ENCODE measurements around the gene YPEL1.
"Not testable (repeated sequence)": the region's sequence is repeated elsewhere in the genome, so short reads cannot be mapped to it uniquely, and the experiment has no call there.

The YPEL1 gene

DNA sequence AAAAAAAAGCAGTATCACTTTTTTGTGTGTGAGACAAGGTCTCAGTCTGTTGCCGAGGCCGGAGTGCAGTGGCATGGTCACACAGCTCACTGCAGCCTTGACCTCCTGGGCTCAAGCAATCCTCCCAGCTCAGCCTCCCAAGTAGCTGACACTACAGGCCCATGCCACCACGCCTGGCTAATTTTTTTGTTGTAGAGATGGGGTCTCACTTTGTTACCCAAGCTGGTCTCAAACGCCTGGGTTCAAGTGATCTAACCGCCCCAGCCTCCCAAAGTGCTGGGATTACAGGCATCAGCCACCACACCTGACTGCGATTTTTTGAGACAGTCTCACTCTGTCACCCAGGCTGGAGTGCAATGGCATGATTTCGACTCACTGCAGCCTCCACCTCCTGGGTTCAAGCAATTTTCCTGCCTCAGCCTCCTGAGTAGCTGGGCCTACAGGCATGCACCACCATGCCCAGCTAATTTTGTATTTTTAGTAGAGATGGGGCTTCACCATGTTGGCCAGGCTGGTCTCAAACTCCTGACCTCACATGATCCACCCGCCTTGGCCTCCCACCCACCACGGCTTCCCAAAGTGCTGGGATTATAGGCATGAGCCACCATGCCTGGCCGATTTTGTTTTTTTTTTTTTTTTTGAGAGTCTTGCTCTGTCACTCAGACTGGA lies 15.3 kb downstream of the YPEL1 start:
- DNase-seq: not testable (repeated sequence)

DNA sequence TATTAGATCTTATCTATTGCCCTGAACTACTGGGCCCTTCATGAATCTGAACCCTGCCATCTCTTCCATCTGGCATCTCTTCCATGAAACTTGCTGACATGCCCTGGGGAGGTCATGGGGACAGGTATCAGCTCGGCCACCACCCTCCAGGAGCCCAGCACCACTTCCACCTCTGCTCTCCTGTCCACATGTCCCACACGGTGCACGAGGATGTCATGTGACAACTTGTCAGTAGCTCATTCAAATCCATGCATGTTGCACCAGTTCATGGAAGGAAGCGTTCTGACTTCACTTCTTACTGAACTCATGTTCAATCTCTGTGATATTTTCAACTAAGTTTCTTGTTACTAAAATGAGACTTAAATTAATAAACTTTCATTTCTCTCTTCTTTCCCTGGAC lies 16.6 kb downstream of the YPEL1 start:
- DNase-seq: no peak

DNA sequence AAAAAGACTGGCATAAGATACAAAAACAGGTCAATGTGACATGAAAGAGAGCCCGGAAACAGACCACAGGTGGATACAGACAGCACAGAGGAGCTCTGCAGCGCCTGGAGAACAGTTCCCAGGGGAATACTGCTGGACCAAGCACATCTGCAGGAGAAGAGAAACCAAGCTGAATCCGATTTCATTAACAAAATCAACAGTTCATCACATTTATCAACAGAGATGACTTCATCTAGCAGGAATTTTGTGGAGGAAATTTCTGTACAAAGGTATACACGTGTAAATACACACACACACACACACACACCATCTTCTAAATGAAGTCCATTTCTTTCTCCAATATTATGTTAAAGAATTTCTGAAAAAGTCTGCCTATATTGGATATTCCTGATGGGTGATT lies 17.1 kb downstream of the YPEL1 start:
- no peak for DNase-seq

GRCh38 chr22:21716395-21717122 lies 19.0 kb downstream of the YPEL1 start:
- DNase-seq: not testable (repeated sequence)

DNA sequence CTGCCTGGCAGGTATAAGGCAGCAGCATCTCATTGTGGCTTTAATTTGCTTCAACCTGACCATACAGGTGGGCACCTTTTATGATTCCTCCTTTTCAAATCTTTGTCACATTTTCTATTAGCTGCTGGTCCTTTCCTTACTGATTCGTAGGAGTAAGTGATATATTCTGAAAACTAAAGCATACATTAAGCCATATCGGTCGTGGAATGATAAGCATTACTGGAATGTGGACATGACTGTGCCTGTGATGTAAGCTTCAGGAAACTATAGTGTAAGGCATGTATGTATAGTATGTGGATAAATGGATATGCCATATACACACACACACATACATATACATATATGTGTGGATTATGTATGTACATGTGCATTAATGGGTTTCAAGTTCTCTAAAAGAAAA lies 20.8 kb downstream of the YPEL1 start:
- no peak for DNase-seq

DNA sequence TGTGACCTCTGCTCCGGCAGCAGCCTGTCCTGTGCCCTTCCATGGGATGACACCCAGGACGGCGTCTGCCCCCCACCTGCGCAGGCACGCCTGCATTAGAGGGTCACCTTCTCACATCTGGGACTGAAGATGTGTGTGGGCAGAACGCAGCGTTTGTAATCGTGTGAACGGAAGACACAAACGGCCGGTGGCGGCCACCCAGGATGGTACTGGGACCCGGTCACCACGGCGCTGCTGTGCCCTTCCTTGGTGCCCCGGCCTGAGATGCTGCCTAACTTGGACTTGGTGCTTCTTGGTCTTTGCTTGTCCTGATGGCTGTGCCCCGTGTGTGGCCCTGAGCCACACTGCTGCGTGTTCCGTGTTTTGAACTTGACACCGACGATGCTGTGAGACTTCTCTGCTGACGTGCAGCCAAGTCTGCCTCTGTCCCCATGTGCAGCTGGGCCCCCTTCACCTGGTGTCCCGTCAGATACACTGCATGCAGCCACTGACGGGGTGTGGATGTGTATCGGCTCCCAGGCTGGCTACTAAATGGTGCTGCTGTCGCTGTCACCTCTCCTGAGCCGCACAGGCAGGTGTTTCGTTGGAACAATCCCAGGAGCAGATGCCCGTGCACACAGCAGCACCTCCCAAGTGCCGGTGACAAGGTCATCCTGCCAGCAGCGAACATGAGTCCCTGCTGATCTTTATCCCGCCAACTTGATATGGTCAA lies 21.4 kb downstream of the YPEL1 start:
- DNase-seq: no peak

DNA sequence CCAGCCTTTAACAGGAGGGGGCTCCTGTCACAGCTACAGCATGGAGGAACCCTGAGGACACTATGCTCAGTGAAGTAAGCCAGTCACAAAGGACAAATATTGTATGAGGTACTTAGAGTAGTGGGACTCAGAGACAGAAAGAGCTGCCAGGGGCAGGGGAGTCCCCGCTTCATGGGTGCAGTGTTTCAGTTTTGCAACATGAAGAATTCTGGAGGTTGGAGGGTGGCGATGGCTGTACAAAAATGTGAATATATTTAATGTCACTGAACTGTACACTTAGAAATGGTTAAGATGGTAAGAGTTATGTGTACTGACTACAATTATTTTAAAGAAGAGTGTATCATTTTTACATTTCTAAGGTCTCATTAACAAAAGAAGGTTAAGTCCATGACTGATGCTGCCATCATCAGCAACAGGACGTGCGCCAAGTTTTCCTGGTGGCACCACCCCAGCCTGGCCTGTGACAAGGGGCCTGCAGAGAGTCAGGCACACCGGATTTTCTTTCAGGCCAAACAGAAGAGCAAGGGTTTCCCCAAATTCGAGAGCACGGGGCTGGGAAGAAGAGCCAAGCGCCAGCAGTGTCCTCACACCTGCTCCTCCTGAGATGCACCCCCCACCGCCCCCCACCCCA lies 22.1 kb downstream of the YPEL1 start:
- no peak for DNase-seq

DNA sequence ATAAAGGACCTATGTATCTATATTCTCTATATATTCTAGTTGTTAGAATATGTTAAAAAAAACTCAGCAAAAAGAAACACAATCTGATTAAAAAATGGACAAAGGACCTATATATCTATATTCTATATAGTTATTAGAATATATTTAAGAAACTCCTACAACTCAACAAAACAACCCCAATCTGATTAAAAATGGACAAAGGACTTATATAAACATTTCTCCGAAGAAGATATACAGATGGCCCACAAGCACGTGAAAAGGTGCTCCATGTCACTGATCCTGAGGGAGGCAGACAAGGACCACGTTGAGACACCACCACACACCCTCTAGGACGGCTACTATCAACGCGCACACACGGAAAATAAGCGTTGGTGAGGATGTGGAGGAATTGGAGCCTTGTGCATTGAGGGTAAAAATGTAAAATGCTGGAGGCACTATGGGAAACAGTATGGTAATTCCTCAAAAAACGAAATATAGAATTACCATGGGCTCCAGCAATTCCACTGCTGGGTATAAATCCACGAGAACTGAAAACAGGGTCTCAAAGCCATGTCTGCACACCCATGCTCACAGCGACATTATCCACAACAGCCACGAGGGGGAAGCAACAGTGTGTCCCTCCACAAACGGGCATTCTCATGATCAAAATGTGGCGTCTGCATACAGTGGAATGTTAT lies 22.7 kb downstream of the YPEL1 start:
- DNase-seq: peak; percentile 58

GRCh38 chr22:21711851-21712250 lies 23.7 kb downstream of the YPEL1 start:
- no peak for DNase-seq

GRCh38 chr22:21710156-21710555 lies 25.4 kb downstream of the YPEL1 start:
- DNase-seq: no peak

DNA sequence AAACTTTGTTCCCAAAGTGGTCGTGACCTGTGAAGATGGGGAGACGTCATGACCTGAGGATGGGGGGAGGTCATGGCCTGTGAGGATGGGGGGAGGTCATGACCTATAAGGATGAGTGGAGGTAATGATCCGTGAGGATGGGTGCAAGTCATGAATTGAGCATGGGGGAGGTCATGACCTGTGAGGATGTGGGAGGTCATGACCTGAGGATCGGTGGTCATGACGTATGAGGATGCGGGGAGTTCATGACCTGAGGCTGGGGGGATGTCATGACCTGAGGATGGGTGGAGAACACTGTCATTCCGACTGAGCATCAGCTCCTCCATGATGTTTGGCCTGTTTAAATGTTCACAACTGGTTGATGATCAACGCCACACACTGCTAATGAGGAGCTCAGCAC lies 25.9 kb downstream of the YPEL1 start:
- no peak for DNase-seq

DNA sequence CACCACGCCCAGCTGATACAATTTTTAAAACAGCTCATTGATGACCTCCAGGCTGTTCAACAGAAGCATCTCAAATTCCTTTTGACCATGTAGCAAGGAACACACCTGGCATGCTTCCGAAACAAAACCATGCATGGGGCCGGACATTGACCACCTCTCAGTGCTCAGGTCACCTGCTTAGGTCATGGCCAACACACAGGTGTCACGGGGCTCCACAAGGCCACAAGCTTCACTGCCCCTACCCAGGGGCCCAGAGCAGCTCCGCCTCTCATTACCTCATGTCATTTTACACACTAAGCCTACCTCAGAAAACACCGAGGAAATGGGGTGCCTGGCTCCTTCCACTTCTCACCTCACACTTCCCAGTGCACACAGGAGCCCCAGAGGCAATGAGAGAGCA lies 26.6 kb downstream of the YPEL1 start:
- DNase-seq: no peak

- DNase-seq: no peak
Measured at GRCh38 chr22:21707677-21708076, 27.9 kb downstream of the YPEL1 start.

DNA sequence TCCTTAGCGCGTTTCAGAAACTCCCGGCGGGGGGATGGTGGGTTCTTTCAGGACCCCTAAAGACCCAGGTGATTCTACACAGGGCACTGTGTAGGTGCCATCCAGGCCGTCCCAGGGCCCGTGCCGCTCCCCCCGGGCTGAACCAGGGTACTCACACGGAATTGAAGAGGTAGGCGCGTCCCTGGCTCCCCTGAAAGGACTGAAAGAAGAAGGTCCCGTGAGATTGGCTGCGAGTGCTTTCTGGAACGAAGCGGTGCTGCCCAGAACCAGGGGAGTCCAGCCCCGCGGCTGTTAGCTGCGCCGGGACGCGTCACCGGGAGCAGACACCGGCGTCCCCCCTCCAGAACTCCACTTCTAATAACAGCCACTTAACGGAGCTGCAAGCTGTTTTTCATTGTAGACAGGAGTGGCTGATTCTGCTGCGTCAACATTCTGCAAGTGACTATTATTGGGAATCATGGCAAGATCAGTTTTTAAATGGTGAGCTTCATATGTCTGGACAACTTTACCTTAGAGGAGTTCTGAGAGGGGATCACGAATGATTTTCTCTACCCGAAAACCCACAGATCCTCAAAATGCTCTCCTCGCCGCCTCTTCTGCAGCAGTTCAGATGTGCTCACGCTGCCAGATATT lies 31.8 kb downstream of the YPEL1 start:
- no peak for DNase-seq

DNA sequence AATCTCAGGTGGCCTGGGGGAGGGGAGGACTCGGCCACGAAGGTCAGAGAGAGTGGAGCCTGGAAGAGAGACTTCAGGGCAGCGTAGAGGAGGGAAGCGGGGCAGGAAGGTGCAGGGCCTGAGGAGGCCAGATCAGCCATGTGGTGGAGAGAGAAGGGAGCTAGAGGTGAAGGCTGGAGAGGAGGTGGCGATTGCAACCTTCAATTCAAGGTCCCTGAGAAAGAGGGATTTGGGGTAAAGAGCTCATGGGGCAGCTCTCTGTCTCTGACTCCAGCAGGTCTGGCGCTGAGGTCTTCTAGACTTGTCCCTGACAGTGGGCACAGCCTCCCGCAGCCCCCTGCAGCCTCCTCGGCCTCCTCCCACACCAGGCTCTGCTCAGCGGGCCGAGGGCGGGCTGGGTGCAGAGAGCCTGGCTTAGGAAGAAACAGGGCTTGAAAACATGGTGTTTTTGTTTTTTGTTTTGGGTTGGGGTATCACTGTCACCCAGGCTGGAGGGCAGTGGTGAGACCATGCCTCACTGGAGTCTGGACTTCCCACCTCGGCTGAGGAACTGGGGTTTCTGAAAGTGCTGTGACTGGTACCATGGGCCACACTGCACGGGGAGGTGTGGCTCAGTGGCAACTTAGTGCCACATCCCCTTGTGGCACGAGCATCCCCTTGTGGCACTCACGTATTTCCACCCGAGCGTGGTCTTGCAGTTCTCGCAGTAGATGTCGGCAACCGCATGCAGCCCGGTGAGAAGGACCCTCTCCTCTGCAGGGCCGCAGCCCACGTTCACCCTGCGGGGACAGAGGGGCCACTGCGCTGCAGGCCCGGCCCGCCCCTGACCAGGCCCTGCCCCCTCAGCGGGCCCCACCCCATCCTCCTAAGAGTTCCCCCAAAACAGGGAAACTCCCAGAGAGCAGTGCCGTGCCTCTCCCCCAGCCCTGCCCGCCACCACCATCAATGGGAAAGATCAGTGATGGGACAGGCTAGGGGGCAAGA lies 32.6 kb downstream of the YPEL1 start:
- DNase-seq: no peak

- no peak for DNase-seq
Measured at GRCh38 chr22:21702094-21702493, 33.5 kb downstream of the YPEL1 start.

DNA sequence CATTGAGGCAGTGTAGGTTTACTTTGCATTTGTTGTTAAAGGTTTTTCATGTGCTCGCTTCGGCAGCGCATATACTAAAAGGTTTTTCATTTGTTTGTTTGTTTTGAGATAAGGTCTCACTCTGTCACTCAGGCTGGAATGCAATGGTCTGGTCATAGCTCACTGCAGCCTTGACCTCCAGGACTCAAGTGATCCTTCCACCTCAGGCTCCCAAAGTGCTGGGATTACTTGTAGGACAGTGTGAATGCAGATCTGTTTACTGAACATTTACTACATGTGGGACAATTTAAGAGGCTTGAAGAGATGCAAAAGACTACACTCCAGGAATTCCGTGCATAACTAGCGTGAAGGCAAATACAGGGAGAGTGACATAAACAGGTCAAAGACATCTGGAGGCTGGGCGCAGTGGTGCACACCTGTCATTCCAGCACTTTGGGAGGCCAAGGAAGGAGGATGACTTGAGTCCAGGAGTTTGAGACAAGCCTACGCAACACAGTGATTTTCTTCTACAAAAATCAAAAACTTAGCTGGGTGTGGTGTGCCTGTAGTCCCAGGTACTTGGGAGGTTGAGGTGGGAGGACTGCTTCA lies 34.1 kb downstream of the YPEL1 start:
- DNase-seq: no peak

- DNase-seq: no peak
Measured at GRCh38 chr22:21700822-21701221, 34.8 kb downstream of the YPEL1 start.

- no peak for DNase-seq
Measured at GRCh38 chr22:21699643-21700042, 36.0 kb downstream of the YPEL1 start.

DNA sequence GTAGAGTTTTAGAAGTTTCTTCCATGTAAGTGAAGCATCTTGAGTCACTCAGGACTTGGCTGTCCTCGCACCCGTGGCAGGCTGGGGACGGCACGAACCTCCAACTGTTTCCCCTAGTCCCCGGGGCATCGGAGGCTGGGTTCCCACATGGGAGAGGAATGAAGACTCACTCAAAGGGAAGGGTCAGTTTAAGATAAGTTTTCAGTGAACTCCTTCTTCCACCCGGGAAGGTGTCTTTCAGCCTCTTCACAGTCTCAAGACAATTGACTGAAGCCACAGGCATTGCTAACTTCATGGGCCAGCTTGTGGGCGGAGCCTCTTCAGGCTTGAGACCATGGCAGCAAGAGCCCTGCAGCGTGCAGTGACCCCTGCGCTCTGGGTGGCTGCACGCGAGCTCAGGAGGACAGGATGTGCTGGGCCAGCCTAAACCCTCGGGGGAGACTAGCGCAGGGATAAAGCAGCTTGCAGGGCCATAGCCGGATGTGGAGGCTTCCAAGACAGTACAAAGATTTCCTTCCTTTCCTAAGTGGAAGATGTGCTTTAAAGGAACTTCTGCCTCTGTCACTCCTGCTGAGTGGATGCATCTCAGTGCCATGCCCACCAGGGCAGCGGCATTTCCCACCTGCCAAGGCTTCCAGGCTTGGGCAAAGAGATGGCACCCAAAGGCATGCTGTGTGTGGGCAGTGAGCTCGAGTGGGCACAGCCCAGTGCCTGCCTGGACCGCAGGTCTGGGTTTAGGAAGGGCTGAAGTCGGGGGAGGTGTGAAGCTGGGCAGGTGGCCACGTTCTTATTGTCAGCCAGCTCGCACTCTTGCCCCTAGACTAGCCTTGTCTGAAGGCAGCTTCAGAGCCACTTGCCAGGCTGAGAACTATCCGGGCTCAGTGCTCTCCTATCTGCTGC lies 36.9 kb downstream of the YPEL1 start:
- no peak for DNase-seq
